SIG-M5 (cell line): Measurements from ENCODE around the gene APOLD1.
"Not testable (repeated sequence)": the region's sequence is repeated elsewhere in the genome, so short reads cannot be mapped to it uniquely, and the experiment has no call there.

Experiments
- DNase-seq: peaks from one replicate; lab custom pipeline; 2025; lab: John Stamatoyannopoulos, UW

The APOLD1 gene

DNA sequence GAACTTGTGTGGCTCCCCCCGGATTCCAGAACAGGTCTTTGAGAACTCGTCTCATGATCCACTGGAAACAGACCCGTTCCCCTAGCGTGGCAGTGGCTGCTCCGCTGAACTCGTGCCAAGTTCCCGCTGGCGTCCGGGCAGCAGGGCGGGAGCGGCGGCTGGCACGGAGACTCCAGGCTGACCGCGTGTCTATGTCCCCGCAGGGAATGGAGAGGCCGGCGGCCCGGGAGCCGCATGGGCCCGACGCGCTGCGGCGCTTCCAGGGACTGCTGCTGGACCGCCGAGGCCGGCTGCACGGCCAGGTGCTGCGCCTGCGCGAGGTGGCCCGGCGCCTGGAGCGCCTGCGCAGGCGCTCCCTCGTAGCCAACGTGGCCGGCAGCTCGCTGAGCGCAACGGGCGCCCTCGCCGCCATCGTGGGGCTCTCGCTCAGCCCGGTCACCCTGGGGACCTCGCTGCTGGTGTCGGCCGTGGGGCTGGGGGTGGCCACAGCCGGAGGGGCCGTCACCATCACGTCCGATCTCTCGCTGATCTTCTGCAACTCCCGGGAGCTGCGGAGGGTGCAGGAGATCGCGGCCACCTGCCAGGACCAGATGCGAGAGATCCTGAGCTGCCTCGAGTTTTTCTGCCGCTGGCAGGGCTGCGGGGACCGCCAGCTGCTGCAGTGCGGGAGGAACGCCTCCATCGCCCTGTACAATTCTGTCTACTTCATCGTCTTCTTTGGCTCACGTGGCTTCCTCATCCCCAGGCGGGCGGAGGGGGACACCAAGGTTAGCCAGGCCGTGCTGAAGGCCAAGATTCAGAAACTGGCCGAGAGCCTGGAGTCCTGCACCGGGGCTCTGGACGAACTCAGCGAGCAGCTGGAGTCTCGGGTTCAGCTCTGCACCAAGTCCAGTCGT, 1.5 kb downstream of the APOLD1 start:
- DNase-seq = no peak

DNA sequence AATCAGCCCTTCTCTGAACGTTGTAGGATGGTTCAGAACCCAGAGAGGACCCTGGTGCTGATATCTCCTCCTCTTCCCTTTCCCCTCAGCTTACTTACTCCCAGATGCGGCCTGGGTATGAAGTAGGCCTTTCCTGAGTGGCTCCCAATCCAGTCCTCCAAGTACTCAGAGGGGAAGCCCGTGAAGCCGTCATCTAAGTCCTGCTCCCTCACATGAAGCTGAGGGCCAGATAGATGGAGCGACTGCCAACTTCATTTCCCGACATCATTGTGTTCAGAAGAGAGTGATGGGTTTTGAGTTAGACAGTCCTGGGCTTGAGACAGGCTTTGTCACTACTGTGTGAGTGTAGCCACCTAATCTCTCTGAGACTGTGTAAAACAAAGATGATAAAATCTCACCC, 2.7 kb downstream of the APOLD1 start:
- DNase-seq = no peak

DNA sequence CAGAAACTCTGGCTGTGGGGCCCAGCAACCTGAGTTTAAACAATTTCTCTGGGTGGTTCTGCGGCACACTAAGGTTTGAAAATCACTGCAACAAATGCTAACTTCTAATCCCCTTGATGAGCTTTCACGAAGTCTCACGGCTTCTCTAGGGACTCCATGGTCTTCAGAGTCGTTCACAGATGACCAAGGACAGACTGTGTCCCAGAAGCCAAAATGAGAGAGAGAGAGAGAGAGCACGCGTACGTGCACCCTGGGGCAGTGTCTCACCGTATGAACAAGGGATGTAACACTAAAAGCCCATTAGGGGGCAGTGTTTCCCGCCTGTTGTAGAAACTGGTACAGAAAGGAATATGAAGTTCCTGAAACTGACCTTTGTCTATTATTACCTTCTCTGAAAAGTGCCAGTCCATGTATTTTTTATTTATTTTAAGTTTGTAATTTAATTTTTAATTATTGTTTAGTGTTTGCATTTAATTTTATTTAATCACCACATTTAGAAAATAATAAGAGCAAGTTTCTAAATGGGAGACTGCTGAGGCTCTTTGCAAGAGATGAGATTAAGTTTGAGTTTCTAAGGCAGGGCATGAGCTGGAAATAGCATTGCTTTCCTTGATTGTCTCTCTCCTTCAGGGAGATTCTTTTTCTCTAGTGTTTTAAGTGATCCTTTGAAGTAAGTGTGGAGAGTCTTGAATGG, 3.4 kb downstream of the APOLD1 start:
- peak; percentile 17 for DNase-seq

DNA sequence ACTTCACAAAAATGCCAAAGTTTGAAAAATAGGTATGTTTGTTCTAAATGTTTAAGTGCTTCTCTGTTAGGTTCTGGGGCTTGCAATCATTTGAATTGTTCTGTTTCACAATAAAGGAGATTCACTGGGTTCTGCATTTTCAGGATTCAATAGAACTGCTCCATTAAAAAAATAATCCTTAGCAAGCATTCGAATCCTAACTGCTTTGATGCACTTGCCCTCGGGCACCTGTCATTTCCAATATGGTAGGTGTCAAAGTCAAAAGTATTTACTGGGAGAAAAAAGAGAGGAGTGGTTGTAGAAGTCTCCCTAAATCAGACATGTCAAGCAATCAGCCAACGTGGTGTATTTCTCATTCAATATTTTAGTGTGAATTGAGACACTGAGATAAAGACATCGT, 5.5 kb downstream of the APOLD1 start:
- no peak for DNase-seq

DNA sequence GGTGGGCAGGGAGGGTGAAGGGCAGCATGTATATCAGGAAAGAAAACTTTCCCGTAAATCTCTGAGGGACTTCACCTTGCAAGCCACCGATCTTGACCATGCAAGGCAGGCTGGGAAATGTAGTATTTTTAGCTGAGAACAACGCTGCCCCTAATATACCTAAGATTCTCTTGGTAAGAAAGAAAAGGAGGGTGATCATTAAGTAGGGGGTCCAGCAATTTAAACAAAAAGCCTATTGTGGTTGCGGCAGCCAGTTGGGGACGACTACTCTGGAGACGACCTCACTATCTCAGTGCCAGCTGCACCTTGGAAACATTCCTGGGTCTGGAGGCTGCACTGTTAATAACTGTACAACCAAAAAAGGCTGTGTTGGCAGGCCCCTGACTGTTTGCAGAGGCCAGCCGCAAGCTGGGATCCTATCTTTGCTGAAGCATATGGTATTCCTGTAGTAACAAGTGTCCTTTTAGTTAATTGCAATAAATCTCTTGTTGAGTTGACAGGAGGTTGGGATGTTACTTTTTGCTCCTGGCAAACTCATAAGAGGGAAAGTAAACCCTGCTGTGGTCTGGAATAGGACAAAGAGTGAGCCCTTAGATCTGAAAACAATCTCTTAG, 6.4 kb downstream of the APOLD1 start:
- DNase-seq = no peak

DNA sequence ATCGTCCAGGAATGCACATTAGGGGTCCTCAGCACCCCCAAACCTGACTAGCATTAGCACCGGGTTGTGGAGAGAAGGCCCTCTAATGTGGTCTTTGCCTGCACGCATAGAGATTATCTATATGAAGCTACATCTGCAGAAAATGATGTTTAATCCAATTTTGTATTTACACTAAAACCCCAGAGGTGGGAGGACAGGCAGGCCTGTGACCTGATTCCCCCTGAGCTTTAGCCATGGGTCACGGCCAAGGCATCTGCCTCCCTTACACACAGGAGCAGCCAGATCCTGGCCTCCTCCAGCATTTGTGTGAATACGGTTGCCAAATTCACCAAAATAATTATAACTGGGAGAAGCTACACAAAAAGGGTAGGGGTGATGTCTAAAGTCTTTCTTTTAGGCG, 7.0 kb downstream of the APOLD1 start:
- DNase-seq = no peak

DNA sequence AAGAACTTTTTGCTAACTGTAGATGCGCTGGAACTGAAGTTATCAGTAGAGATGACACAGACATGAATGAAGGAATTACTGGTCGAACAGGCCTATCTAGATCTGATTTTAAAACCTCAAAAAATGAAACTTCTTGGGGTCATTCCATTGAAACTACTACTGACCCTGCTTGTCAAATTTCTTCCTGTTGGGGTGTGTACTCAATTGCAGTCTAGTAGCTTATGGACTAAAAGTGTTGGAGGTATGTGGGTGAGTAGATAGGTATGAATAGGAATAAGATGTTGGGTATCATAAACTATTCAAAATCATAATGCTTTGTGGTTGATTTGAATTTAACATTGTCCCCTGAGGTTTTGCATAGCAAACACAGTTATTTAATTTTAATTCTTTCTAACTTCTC, 9.2 kb downstream of the APOLD1 start:
- no peak for DNase-seq

DNA sequence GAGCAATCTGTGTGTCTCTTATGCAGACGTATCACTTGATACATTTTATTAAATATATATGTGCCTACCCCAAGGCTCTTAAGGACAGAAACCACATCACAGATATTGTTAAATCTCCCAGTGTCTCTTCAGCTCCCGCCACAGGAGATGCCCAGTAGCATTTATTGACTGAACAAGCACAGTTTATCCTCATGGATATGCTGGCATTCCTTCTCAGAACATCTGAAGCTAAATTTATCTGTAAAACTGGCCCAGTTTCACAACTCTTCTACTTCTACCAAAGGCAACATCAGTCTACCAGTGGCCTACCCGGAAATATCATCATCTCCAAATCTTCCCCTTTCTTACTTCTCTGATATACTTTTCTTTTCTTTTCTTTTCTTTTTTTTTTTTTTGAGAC, 10.7 kb downstream of the APOLD1 start:
- no peak for DNase-seq

DNA sequence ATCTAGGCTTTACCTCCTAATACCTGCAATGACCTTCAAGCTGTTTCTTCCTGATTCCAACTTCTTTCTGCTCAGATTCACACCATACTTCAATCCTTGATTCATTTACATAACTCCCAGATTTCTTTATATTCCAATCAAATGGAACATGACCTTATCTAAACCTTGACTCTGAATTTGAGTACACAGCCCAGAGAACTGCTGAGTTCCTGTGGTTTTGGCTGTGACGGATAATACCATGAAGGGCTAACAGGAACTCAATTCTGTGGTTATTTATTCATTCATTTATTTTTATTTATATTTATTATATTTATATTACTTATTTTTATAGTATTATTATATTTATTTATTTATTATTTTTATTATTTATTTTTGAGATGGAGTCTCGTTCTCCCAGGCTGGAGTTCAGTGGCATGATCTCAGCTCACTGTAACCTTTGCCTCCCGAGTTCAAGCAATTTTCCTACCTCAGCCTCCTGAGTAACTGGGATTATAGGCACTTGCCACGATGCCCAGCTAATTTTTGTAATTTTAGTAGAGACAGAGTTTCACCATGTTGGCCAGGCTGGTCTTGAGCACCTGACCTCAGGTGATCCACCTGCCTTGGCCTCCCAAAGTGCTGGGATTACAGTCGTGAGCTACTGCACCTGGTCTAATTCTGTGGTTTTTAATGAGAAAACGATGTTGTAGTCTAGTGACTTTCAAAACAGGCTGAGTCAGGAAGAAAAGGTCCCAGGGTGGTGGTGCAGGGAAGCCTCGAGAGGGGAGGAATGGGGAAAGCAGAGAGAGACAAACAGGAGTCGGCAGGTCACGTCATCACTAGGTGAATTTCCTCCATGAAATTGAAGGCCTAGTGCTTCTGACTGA, 11.7 kb downstream of the APOLD1 start:
- DNase-seq = no peak

DNA sequence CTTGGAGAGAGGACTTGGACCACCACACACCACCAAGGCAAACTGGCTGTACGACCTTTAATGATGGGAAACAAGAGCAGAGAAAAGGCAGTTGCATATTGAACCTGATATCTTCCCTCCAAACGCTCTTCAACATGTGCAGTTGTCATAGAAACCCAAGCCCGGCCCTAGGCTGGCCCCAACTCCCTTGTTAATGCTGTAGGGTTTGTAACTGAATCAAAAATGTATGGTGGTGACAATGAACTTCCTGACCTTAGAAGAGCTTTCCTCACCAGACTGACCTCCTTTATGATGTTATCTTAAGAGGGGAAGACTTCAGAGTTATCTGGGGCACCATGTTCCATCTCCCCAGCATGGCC, 12.3 kb downstream of the APOLD1 start:
- no peak for DNase-seq

DNA sequence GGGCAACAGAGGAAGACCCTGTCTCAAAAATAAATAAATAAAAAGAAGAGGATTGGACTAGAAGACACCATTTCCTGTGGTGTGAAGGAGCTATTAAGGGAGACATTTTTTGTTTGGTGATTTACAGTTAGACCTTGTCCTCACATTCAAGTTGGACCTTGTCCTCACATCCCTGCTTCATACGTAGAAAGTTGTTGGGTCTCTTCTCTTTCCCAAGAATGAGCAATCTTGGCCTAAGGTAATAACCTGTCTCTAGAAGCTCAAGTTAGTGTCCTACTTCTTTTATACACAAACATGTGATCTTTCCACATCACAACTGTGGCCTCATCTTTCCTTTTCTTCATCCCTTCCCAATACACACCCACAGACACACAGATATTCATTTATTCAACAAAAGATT, 13.0 kb downstream of the APOLD1 start:
- no peak for DNase-seq

DNA sequence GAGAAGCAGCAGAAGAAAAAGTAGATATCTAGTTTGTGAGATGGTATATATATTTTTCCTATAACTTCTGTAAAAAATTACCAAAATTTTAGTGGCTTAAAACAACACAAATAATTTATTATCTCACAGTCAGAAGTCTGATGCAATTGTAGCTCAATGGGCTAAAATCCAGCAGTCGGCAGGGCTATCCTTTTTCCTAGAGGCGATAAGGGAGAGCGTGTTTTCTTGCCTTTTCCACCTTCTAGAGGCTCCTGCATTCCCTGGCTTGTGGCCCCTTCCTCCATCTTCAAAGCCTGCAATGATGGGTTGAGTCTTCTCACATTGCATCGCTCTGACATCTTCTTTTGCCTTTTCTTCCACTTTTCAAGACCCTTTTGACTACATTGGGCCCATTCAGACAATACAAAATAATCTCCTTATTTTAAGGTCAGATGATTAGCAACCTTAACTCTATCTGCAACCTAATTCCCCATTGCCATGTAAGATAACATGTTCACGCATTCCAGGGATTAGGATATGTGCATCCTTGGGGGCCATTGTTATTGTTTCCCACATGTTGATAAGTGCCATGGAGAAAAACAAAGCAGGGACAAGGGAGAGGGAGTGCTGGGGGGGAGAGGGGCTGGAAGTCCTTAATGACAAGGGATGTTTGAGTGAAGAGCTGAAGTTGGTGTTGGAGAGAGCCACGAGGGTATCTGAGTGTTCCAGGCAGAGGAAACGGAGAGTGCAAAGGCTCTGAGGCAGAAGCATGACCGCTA, 13.9 kb downstream of the APOLD1 start:
- no peak for DNase-seq

DNA sequence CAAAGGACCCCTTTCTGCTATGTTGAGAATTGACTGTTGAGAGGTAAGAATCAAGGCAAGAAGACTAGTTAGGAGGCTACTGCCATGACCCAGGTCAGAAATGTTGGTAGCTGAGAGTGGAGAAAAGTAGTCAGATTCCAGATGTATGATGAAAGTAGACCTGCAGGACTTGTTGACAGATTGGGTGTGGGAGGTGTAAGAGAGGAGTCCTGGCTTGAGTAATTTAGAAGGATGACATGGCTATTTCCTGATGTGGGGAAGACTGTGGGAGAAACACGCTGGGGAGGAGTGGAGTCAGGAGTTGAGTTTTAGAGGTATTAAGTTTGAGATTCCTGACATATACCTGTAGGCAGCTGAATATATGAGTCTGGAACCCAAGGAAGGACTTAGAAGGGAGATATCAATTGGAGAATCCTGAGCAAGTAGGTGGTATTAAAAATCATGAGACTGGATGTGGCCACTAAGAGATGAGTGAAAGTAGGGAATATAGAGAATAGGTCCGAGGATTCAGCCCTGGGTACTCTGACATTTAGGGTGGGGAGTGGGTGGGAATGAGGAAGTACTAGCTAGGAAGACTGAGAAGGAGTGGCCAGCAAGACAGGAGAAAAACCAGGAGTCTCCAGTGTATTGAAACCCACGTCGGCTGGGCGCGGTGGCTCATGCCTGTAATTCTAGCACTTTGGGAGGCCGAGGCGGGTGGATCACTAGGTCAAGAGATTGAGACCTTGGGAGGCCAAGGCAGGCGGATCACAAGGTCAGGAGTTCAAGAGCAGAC, 15.1 kb downstream of the APOLD1 start:
- DNase-seq = no peak

DNA sequence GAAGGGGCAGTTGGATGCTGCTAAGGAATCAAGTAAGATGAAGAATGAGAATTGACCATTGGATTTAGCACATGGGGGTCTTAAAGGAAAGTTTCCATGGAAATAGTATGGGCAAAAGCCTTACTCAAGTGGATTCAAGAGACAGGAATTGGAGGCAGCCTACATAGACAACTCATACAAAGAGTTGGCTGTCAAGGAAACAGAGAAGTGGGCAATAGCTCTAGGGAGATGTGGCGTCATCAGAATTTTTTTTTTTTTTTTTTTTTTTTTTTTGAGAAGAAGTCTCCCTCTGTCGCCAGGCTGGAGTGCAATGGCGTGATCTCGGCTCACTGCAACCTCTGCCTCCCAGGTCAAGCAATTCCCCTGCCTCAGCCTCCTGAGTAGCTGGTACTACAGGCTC, 16.2 kb downstream of the APOLD1 start:
- DNase-seq = peak; percentile 18

DNA sequence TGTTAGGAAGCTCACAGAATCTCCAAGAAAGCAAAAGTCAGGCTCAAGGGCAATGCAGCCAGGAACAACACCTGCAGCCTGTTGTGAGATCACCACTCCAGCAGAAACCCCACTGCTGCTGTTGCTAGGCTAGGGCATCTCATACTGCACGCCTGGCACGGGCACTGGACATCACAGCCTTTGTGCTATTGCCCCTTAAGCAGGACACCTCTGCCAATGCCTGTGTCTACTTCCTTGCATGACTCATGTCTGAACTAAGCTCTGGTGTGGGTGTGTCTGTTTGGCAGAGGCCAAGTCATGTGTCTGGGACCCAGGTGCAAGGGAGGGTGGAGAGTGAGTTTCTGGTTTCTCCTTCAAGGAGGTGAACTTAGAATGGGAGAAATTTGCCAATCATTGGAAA, 17.7 kb downstream of the APOLD1 start:
- DNase-seq = no peak

DNA sequence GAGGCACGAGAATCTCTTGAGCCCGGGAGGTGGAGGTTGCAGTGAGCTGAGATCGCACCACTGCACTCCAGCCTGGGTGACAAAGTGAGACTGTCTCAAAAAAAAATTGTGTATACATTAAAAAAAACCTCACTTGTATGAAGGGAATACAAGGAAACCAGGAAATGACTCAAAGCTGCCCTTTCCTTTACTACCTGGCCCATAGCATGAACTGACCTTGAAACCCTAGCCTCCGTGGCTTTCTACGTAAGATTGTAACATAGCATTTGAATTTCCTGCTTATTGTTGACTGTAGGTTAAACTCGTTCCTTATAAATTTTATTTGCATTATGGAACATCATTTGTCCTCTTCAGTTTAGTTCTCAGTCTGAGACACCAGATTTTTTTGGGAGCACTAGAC, 18.6 kb downstream of the APOLD1 start:
- no peak for DNase-seq

DNA sequence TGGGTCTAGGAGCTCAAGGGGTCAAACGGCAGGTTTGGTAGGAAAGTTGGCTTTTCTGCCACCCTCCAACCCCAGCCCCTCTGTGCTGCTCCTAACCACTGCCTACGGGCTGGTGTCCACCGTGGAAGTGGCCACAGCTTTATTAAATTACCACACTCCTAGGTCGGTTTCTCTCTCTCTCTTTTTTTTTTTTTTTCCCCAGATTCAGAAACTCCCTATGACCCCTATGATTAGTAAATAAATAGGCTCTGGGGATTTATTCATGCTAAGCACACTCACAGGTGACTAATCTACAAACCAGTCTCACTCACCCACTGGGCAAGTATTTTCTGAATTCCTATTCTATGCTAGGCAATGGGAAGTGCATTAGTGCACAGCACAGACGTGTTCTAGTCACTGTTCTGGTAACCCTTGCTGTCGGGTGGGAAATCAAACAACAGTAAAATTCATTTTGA, 19.0 kb downstream of the APOLD1 start:
- no peak for DNase-seq

DNA sequence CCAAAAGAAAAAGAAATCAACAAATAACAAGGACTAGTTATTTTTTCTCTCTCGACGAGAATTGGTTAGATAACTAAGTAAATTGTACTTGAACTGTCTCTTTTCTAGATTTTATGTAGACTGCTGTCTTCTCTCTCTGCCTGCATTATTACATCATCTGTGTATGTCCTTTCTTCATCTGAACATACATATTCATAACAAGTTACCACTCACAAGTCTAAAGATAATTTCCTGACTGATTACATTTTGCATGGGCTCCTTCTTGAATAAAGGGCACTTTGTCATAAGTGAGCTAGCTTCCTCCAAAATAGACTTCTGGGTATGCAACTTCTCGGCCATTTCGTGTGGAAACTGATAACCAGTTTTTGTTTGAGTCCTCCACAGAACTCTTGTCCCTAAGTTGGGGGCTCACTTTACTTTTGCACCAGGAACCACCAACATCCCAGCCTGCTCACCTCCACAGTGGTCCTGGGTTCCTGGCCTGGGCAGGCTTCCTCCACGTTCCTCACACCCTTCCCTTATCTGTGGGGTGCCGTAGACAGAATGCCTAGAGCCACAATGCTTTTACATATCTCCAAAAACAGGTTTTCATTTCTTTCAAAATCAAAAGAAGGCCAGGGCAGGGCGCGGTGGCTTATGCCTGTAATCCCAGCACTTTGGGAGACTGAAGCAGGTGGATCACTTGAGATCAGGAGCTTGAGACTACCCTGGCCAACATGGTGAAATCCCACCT, 21.5 kb downstream of the APOLD1 start:
- no peak for DNase-seq

DNA sequence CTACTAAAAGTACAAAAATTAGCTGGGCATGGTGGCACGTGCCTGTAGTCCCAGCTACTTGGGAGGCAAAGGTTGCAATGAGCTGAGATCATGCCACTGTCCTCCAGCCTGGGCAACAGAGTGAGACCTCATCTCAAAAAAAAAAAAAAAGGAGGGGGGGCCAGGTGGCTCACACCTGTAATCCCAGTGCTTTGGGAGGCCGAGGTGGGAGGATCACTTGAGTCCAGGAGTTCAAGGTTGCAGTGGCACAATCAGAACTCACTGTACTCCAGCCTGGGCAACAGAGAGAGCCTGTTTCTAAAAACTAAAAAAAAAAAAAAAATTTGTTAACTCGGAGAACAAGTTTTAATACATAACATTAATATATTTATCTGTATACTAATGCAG, 22.1 kb downstream of the APOLD1 start:
- DNase-seq = not testable (repeated sequence)
